RPMI7951 (cell line): ENCODE data around the gene CRAMP1. TPM values are rescaled to one million over a fixed set of nuclear protein-coding genes. Genes with fewer than 3 reads are reported as not detected.
"Not testable (repeated sequence)": the region's sequence is repeated elsewhere in the genome, so short reads cannot be mapped to it uniquely, and the experiment has no call there.

ENCODE experiments used
- DNase-seq: peaks from one replicate; pipeline ENCODE4 v3.0.0-alpha.2; 2012; ENCODE audit warnings: low read depth
- total RNA-seq: library from RNA; depleted of rRNA; stranded (reverse); fragments of >200 nt; shearing (Covaris generic); gene quantifications from 2 replicates; pipeline ENCODE4 v1.2.3, GENCODE V29; 2014

CRAMP1 gene
- total RNA-seq, 1 experiment from 2014 or later = 3.2 TPM

GRCh38 chr16:1677942-1678499, 65.9 kb downstream of the CRAMP1 start, which contains the start of gene JPT2:
TSS of gene JPT2 (plus strand) at chr16:1678279. CDS start at chr16:1678313, 34 bp downstream.
- peak; percentile 94 for DNase-seq

GRCh38 chr16:1678500-1679098, 66.4 kb downstream of the CRAMP1 start:
- peak; percentile 58 for DNase-seq

- DNase-seq = no peak
These were observed 68.2 kb downstream of the CRAMP1 start for GRCh38 chr16:1680361-1680760.

DNA sequence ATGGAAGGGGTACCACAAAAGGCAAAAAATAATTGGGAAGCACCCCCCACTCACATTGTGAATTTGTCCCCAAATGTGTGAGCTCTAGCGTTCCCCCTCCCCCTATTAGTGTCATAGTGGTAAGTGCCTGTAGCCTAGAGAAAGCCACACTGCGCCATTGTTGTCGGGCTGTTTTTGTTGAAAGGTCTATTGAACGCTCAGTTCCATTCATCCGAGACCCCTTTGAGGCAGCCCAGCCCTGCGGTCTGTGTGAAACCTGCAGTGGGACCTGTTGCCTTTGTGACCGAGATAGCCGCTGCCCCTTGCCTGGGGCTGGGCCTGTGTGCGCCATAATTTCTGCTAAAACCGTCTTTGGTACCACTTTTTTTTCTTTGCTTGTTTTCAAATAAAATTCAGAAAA, 68.9 kb downstream of the CRAMP1 start:
- DNase-seq = no peak

GRCh38 chr16:1687427-1688316, 75.5 kb downstream of the CRAMP1 start:
- DNase-seq = no peak

GRCh38 chr16:1688807-1689560, 76.8 kb downstream of the CRAMP1 start:
- no peak for DNase-seq

DNA sequence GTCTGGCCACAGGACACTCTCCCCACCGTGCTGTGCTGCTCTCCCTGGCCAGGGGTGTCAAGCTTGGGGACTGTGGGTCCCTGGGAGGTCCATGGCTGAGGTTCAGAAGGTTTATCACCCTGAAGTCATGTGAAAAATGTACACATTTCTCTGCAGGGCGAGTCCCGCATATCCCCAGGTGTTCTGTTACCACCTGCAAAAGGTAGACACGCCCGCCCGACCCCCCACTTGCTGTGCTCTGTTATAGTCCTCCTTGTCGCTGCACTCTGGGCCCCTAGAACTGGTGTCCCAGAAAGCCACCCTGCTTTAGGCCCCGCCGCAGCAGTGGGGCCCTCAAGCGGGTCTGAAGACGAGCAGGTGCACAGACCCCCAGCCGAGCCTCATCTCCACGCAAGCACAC, 77.7 kb downstream of the CRAMP1 start:
- DNase-seq = no peak

DNA sequence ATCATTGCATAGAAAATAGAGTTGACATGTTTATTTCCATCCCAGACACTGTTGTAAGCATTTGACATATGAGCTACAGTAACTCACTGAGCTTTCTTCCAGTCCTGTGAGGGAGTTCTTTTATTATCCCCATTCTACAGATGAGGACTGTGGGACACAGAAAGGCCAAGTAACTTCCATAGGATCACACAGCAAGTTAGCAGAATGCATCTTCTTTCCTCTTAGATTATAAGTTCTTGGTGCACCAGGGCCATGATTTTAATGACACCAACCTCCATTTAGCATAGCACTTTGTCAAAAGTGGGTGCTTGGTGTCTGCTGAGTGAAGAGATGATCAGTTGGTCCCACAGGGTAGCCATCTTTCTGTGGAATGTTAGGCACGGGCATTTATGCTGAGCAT, 78.7 kb downstream of the CRAMP1 start:
- no peak for DNase-seq

DNA sequence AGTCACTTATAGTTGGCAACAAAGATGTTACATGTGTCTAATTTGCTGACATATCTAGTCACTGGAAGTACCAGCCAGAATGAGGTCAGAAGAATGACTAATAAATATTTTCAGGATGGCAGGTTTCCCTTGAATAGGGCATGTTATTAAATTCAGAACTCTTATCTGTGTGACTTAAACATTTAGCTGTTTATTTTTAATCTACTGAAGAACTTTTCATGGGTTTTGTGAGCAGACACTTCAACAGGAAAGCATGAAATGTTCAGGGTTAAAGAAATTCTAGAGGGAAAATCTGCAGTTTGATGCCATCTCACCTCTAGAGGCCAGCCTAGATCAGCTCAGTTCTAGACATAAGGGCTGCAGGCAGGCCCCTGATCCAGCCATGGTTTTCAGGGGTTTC, 79.1 kb downstream of the CRAMP1 start:
- DNase-seq = peak; percentile 48

GRCh38 chr16:1691956-1692355, 79.8 kb downstream of the CRAMP1 start:
- DNase-seq = peak; percentile 93

DNA sequence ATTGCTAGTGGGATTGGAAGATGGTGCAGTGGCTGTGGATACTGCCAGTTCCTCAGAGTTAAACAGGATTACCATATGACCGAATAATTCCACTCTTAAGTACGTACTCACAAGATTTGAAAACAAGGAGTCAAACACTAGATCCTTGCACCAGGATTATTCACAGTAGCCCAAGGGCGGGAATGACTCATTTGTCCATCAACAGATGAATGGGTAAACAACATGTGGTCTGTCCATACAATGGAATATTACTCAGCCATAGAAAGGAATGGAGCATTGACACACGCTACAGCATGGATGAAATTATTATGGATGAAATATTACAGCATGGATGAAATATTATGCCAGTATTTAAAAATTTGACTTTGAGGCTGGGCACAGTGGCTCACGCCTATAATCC, 84.7 kb downstream of the CRAMP1 start:
- DNase-seq = peak; percentile 79

DNA sequence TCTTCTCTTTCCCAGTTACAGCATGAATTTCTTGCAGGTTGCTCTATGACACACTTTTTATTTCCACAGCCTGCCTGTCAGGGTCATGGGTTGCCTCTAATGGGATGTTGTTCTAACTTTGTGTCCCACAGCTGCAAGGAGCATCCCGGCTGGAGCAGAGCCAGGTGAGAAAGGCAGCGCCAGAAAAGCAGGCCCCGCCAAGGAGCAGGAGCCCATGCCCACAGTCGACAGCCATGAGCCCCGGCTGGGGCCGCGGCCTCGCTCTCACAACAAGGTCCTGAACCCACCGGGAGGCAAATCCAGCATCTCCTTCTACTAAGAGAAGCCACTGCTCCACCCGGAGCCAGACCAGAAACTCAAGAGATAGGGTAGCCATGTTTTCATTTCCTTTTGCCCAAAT, 86.5 kb downstream of the CRAMP1 start:
- no peak for DNase-seq

DNA sequence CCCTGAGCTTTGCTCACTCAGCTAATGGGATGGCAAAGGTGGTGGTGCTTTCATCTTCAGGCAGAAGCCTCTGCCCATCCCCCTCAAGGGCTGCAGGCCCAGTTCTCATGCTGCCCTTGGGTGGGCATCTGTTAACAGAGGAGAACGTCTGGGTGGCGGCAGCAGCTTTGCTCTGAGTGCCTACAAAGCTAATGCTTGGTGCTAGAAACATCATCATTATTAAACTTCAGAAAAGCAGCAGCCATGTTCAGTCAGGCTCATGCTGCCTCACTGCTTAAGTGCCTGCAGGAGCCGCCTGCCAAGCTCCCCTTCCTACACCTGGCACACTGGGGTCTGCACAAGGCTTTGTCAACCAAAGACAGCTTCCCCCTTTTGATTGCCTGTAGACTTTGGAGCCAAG, 88.1 kb downstream of the CRAMP1 start:
- no peak for DNase-seq

DNA sequence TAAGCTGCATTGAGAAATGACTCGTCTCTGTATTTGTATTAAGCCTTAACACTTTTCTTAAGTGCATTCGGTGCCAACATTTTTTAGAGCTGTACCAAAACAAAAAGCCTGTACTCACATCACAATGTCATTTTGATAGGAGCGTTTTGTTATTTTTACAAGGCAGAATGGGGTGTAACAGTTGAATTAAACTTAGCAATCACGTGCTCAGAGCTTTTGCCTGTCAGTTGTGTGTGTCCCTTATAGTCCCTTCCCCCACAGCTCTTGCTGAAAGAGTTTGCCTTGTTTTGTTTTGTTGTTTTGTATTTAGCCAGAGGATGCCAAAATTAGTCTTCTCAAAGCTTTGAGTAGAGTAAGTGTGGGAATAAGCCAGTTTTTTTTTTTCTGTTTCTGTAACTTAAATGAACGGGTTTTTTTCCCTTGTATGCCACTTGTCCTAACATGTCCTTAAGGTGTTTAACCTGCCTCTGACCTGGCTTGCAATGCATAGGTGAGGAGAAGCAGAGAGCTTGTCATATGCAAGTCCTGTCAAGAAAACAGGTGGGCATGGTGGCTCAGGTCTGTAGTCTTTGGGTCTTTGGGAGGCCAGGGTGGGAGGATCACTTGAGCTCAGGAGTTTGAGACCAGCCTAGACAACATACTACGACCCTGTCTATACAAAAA, 89.2 kb downstream of the CRAMP1 start:
- DNase-seq = no peak

DNA sequence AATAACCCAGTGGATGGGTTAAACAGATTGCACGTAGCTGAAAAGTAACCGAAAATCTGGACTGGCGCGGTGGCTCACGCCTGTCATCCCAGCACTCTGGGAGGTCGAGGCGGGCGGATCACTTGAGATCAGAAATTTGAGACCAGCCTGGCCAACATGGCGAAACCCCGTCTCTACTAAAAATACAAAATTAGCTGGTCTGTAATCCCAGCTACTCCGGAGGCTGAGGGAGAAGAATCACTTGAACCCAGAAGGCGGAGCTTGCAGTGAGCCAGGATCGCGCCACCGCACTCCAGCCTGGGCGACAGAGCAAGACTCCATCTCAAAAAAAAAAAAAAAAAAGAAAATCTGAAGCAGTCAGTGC, 93.1 kb downstream of the CRAMP1 start:
- not testable (repeated sequence) for DNase-seq

DNA sequence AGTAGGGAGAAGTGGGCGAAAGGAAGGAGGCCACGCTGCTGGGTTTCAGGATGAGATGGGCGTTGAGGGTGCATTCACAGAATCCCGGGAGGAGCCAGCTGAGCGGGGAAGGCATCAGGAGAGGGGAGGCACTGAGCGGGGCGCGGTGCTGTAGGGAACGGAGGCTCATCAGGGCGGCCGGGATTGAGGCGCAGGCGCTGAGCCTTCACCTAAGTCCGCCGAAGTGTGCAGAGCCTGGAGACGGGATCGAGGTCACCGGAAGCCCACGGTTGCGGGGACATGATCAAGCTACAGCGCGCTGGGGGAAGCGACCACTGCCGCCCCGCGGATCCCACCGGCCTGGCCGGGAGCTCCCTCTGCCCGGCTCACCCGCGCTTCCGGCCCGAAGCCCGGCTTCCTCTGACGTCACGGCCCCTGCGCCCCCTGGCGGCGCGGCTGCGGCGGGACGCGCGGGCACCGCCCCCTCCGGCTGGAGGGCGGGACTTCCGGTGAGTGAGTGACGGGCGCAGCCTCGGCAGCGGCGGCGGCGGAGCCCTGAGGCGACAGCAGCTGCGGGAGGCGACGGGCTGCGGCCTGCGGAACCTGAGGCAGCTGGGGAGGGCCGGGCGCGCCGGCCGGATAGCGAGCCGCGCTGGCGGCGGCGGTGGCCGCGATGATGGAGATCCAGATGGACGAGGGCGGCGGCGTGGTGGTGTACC, 93.7 kb downstream of the CRAMP1 start, which contains the start of gene MAPK8IP3:
MAPK8IP3 (plus strand) TSS at position 508 of the 698 bp plus-strand sequence; CDS start at position 653, 145 bp downstream.
- peak; percentile 84 for DNase-seq

DNA sequence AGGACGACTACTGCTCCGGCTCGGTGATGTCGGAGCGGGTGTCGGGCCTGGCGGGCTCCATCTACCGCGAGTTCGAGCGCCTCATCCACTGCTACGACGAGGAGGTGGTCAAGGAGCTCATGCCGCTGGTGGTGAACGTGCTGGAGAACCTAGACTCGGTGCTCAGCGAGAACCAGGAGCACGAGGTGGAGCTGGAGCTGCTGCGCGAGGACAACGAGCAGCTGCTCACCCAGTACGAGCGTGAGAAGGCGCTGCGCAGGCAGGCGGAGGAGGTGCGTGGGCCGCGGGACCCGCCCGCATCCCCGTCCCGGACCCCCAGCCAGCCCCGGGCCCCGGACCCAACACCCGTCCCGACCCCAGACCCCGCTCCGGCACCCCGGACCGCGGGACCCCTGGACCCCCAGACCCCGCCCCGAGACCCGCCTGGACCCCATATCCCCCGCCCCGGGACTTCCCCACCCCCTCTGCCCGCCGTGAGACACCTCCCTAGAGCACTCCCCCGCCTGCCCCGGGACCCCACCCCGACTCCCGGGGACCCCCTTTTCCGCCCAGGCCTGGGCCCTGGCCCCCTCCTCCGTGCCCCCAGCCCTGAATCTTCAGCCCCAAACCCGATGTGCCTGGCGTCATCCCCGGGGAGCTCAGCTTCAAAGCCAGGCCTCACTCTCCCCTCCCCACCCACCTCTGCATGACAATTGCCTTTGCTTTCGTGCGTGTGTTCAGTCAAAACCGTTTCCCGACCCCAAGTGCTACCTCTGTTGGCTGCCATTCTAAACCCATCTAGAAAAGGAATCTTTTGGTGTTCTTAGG, 94.4 kb downstream of the CRAMP1 start:
- peak; percentile 41 for DNase-seq

DNA sequence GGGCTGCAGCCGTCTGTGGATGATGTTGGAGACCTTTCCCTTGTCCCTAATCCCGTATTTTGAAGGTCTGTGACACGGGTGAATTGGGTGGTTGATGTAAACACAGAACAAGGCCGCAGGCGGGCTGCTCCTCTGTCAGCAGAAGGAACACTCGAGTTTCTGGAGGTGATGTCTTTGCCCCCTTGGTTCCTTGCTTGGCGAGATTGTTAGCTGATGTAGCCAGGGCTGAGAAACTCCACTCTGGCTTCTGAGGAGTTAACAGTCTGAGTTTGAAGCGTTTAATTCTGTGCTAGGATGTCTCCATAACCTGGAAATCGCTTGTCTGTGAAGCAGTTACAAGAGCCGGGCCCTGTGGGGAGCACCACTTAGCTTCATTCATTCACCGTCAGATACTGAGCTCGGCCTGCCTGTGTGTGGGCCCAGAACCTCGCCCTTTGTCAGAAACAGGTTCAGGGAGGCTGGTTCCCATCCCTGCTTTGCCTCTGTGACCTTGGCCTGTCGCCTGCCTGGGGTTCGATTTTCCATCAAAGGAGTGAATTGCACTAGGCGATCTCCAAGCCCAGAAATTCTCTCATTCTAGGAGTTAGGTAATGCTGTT, 95.1 kb downstream of the CRAMP1 start:
- DNase-seq = peak; percentile 31

- DNase-seq = no peak
These were observed 96.1 kb downstream of the CRAMP1 start for GRCh38 chr16:1708083-1708767.
